ENCODE data around the gene WNK1.

DNA sequence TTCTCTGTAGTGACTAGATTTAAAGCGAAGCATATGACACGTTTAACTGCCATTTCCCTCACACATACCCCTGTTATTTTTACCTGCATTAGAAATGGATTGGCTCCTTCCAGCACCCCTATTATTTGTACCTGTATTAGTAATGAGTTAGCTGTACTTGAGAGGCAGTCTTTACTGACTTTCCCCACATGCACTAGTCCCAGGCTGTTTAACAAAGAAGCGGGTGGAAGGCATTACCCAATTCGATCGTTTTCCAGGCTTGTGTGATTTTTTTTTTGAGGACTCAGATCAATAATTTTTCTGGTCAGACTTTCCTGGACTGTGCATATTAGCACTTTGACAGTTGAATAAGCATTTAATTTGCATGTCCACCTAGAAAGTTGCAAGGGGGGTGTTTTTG, 150.7 kb downstream of the WNK1 start:
- TF ChIP-seq, protein P1, sequence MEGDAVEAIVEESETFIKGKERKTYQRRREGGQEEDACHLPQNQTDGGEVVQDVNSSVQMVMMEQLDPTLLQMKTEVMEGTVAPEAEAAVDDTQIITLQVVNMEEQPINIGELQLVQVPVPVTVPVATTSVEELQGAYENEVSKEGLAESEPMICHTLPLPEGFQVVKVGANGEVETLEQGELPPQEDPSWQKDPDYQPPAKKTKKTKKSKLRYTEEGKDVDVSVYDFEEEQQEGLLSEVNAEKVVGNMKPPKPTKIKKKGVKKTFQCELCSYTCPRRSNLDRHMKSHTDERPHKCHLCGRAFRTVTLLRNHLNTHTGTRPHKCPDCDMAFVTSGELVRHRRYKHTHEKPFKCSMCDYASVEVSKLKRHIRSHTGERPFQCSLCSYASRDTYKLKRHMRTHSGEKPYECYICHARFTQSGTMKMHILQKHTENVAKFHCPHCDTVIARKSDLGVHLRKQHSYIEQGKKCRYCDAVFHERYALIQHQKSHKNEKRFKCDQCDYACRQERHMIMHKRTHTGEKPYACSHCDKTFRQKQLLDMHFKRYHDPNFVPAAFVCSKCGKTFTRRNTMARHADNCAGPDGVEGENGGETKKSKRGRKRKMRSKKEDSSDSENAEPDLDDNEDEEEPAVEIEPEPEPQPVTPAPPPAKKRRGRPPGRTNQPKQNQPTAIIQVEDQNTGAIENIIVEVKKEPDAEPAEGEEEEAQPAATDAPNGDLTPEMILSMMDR (IDR thresholded peaks at IDR 0.05), result no peak
- TF ChIP-seq EP300 (IDR thresholded peaks at IDR 0.05; ENCODE audit: low read depth), result no peak
- no peak for TF ChIP-seq POLR2AphosphoS5 (IDR thresholded peaks at IDR 0.05)
- TF ChIP-seq POLR2A (IDR thresholded peaks at IDR 0.05), result no peak

All from transverse colon (tissue), 4 donors.